GM18861 (cell line): Measurements from ENCODE around the gene PON1.

Experiments used
- ATAC-seq: cut with Tn5 transposase; IDR thresholded peaks from one replicate; pipeline ENCODE4 v1.9.1; 2021; ENCODE audit not compliant: unreplicated experiment

Gene PON1

GRCh38 chr7:95317966-95318365, 6.4 kb downstream of the PON1 start:
- no peak for ATAC-seq

DNA sequence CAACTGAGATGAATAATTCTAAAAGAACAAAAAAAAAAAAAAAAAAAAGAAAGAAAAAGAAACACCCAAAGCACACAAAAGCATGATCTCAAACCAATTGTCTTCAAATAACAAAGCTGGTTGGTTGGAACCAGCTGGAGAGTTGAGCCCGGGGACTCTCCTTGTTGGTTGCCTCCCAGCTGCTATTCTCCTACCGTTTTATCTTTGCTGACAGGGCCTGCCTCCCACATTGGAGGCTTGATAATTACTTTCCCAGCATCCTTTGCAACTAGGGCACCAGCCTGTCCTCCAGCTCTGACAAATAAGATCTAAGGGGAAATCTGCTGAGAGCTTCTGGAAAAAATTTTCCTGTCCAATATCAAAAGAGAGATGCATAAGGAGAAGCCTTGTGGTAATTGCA, 6.8 kb downstream of the PON1 start:
- no peak for ATAC-seq

GRCh38 chr7:95316588-95316987, 7.7 kb downstream of the PON1 start:
- ATAC-seq: peak; percentile 79

DNA sequence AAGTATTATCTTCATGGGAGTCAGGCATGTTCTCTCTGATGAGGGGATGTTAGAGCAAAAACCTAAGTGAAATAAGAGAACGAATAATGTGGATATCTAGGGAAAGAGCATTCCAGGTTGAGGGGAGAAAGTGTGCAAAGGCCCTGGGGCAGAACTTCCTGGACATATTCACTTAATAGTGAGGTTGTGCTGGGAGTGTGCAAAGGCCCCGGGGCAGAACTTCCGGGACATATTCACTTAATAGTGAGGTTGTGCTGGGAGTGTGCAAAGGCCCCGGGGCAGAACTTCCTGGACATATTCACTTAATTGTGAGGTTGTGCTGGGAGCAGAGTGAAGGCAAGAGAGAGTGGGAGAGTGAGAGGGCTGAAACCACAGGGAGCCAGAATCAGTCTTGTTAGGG, 11.8 kb downstream of the PON1 start:
- no peak for ATAC-seq

GRCh38 chr7:95311389-95311788, 12.9 kb downstream of the PON1 start:
- ATAC-seq: no peak

DNA sequence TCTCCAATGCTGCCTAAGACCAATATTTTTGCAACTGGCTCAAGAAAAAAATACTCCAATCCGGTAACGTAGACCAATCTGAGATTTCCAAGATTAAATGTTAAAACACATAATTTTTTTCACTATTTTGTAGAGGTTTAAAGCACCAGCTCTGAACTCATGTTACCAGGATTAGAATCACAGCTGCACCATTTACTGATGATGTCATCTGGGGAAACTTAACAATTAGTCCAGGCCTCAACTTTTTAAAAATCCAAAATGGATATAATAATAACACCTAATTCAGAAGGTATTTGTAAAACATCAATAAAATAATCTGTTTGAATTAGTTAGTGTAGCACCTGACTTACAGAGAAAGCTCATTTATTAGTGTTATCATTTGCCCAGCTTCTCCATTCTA, 14.4 kb downstream of the PON1 start:
- no peak for ATAC-seq

DNA sequence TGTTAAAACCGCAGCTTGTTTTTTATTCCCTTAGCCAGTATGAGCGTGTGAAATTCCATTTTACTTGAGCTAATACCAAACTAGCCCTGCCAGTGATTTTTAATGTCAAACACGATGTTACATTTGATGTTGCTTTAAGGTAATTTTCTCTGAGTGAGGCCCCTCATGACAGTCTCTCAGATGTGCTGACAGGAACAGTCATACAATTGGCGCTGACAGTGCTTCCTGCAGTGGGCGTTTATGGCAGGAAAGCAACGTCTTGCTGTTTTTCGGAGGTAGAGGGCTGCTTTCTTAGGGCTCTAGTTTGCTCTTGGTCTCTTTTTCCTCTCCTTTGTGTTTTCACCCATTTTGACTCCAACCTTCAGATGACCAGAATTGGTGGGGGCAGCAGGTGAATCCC, 19.3 kb downstream of the PON1 start:
- ATAC-seq: no peak

- no peak for ATAC-seq
Measured at GRCh38 chr7:95303013-95303905, 21.1 kb downstream of the PON1 start.

GRCh38 chr7:95298091-95298490, 26.2 kb downstream of the PON1 start:
- no peak for ATAC-seq

DNA sequence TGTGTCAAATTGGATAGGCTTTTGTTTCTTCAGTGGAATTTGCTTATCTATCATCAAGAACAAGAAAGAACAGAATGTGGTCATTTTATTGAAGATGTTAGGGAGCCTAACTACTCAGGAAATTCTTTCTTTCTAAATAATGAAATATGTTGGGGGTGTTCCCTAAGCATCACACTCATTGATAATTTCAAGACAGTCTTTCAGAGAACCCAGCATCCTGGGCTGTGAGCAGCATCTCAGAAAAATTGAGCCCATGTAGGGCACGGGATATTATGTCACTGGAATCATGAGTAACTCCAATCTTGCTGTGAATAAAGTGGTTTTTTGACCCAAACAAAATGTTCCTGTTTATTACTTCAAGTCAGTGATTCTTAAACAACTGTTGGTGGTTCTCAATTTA, 27.3 kb downstream of the PON1 start:
- no peak for ATAC-seq

DNA sequence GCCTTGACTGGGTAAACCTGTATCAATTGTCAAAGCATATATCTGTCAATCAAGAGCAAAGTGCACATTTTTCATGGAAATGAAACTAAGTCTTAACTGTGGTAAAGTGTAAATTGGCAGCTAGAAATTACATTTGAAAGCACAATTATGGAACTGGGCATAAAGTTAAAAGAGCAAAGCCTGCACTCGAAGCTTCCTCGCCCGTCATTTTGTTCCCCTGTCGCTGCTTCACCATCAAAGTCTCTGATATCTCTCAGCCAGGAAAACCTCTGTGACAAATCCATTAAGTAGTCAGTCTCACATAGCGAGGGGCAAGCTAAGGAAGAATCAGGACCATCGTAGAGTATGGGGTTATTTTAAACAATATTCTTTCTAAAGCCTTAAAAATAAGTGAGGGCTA, 27.9 kb downstream of the PON1 start:
- ATAC-seq: no peak

DNA sequence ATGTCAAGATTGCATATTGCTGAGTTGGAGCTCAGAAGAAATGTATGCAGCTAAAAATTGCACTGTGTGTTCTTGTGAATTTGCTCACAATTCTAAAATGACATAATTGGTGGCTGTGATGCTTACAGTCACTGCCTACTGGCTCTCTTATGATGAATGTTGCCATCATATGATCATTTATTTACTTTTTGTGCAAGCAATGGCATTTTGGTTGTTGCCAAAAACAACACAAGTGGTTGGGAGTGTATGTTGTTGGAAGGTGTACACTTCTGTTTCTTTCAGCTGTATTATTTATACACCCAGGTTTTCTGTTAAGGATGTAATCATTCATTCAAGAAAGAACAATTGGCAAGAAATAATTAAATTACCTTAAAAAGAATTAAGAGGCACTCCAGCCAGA, 28.9 kb downstream of the PON1 start:
- no peak for ATAC-seq

DNA sequence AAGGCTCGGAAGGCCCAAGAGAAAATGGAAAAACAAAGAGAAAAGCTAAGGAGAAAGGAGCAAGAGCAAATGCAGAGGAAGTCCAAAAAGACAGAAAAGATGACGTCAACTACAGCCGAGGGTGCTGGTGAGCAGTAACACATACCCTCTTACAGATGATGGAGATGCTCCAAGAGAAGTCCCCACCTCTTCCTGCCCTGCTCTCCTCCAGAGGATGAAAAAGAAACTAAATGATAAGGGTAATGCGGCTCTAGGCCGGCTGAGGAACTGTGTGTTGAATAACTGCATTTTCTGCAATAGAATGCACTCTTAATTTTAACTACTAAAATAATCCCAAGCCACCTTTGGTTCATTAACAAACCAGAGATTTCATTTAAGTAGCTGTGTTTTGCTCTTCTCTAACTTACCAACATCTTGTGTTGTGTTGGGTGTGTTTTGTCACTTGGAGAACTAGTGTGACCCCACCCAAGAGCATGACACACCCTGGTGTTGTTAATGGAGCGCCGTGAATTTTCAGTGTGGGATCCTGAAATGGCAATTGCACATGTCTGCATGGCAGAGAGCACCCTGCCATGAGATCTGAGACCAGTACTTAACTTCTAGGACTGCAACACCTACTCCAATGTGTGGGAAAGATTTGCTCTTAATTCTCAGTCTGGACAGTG, 34.0 kb downstream of the PON1 start:
- no peak for ATAC-seq

DNA sequence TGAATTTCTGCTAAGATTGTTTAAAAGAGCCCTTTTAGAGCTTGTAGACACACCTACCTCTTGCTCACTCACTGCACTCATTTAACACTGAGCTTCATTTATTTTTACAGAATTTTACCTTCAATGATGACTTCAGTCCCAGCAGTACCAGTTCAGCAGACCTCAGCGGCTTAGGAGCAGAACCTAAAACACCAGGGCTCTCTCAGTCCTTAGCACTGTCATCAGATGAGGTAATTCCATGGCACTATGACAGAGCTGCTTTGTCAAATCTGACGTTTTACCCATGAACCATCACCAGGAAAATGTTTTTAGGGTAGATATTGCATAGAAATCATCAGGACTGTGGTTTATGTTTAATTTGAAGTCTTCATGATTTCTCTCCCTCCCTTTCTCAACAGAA, 38.2 kb downstream of the PON1 start:
- ATAC-seq: no peak

- ATAC-seq: no peak
Measured at GRCh38 chr7:95279417-95279816, 44.9 kb downstream of the PON1 start.

DNA sequence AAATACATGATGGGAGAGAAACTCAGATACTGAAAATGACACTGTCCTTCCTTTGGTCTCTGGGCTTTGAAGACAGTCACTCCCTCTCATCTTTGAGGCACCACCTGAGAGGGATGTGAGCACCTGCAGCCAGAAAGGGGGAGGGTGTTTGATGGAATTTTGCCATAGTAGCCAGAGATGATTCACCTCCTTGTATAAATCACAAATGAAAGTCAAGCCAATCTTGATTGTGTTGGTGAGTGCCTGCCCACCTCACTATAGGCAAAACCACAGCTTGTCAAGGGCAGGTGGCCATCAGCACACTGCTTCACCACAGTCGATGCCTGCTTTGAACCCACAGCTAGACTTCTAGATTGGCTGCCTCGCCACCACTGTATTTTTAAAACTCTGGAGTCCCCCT, 48.2 kb downstream of the PON1 start:
- no peak for ATAC-seq

GRCh38 chr7:95269640-95270039, 54.7 kb downstream of the PON1 start:
- ATAC-seq: no peak

- ATAC-seq: no peak
Measured at GRCh38 chr7:95267754-95268153, 56.6 kb downstream of the PON1 start.

DNA sequence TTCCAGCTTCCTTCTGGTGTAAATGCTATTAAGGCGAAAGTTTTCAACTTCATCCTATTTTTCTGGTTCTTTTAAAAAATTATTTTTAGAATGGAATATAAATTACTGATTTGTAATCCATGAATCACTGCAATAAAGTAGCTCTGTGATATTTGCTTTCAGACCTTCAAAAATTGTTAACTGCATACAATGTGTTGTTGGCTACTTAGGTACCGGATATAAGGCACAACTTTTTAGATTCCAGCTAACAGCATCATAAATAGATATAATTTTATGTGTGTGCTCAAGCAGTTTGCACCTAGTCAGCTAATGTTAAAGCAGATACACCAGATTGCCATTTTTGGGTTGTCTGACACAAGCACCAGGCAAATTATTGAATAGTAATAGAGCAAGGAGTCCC, 58.7 kb downstream of the PON1 start:
- no peak for ATAC-seq

DNA sequence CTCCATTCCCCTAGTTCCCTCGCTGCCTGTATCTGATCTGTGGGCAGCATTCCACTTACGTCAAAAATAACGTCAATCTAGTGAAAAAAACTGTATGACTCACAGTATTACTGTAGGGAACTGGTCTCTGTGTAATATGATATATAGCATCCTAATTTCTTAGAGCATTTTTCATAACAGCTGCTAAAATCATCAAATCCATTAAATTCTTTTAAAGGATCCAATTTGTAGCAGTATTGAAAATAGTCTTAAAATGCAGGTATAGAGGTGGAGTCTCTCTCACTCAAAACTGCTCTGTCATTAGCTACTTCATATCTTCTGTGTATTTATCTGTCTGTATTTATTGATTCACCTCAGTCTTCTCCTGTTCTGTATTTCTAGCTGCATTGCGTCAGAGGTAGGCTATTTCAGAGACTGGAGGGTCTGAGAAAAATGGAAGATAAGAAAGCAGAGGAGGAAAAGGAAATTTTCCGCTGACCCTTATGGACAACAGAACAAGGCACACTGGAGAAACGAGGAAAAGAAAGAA, 59.9 kb downstream of the PON1 start:
- ATAC-seq: no peak

GRCh38 chr7:95263785-95264362, 60.5 kb downstream of the PON1 start:
- no peak for ATAC-seq

DNA sequence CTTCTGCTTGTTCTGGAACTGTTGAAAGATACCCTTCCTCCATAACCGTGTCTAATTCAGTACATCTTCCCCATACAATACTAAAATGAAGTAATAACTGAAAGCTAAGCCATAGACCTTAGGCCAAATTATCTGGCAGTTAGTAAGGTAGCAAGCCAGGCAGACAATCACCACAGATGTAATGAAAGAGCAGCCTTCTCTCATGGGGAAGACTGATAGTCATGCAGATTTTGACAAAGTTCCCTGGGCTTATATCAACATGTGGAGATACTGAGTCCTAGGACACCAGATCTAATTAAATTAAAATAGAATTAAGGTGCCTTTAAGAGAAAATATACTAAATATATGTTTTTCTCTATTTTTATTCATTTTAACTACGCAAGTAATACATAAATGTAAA, 61.5 kb downstream of the PON1 start:
- ATAC-seq: no peak
